Mucosa of descending colon (tissue), 3 donors: ENCODE measurements around the gene FBXO17. TPM values are rescaled to one million over a fixed set of nuclear protein-coding genes. Genes with fewer than 3 reads are reported as not detected.

Experiments
- ATAC-seq: fragments of 200-7000 bp; cut with Tn5 transposase; one replicate; pipeline ENCODE4 v1.9.1; 2020; ENCODE audit warnings: mild to moderate bottlenecking, moderate library complexity
- DNase-seq, 3 donors: peaks; one replicate each; pipeline ENCODE4 v3.0.0-alpha.2; 2020
- H3K36me3 ChIP-seq: fragments of 200-600 bp; one replicate; pipeline ENCODE4 v1.8.0; 2021; ENCODE audit warnings: low read depth, mild to moderate bottlenecking
- H3K4me1 ChIP-seq: fragments of 200-600 bp; one replicate; pipeline ENCODE4 v1.8.0; 2021; ENCODE audit warnings: low read depth, mild to moderate bottlenecking
- H3K4me3 ChIP-seq: fragments of 200-600 bp; one replicate; pipeline ENCODE4 v1.8.0; 2021; ENCODE audit warnings: mild to moderate bottlenecking
- H3K9me3 ChIP-seq: fragments of 200-600 bp; one replicate; pipeline ENCODE4 v1.8.0; 2021; ENCODE audit warnings: mild to moderate bottlenecking
- intact Hi-C, 2 donors: fragments of 100-400 bp; cut with DNase I in 1 of 2; cut with micrococcal nuclease in 1 of 2; formaldehyde crosslinking; loops; one replicate each; pipeline versions ENCODE4 v1.11.0 to v1.11.1; 2022; cut with DNase I, micrococcal nuclease
- total RNA-seq, 3 donors: library from RNA; stranded (reverse); fragmentation: NEBNext Ultra II Directional in 2 of 3; extraction: Animal tissue kit (Norgen Biotek cat#: 25700) in 2 of 3; gene quantifications; one replicate each; pipeline versions ENCODE4 v1.2.1 to v1.2.4, GENCODE V29; 2021 to 2023
- TF ChIP-seq, protein P1 (sequence below): fragments of 200-600 bp; IDR thresholded peaks from one replicate; pipeline ENCODE4 v1.8.0; 2022; ENCODE audit warnings: antibody characterized with exemption, mild to moderate bottlenecking
- donor health status: DM: no; HTN: no; CAD: no; lungs with moderate emphysema.
- donor health status: DM: no; HTN: no; CAD: no.
- donor health status: DM: no; HTN: yes; CAD: no.

FBXO17 gene
- total RNA-seq, 3 donors from 2014 or later = 1.8 to 18.9 (median 1.9) TPM

DNA sequence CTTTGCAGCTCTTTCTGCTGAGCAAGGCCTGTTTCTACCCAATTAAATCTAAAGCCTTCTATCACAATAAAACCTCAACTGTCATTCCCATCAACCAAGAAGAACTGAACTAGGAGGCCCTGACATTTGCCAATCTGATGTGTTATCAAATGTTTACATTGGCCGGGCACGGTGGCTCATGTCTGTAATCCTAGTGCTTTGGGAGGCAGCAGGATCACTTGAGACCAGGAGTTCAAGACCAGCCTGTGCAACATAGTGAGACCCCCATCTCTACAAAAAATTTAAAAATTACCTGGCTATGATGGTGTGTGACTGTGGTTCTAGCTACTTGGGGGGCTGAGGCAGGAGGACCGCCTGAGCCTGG is 2.8 kb upstream of the FBXO17 start:
- Histone ChIP-seq H3K36me3 (no peaks in the 10 kb centered on the region), H3K4me1 (no peaks in the 10 kb centered on the region), H3K4me3 (no peak overlapping the region), H3K9me3 (no peaks in the 10 kb centered on the region)
- ATAC-seq (no peak), DNase-seq (no peak)
- intact Hi-C loops = no loop called here
- TF ChIP-seq, protein P1, sequence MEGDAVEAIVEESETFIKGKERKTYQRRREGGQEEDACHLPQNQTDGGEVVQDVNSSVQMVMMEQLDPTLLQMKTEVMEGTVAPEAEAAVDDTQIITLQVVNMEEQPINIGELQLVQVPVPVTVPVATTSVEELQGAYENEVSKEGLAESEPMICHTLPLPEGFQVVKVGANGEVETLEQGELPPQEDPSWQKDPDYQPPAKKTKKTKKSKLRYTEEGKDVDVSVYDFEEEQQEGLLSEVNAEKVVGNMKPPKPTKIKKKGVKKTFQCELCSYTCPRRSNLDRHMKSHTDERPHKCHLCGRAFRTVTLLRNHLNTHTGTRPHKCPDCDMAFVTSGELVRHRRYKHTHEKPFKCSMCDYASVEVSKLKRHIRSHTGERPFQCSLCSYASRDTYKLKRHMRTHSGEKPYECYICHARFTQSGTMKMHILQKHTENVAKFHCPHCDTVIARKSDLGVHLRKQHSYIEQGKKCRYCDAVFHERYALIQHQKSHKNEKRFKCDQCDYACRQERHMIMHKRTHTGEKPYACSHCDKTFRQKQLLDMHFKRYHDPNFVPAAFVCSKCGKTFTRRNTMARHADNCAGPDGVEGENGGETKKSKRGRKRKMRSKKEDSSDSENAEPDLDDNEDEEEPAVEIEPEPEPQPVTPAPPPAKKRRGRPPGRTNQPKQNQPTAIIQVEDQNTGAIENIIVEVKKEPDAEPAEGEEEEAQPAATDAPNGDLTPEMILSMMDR = no peak

DNA sequence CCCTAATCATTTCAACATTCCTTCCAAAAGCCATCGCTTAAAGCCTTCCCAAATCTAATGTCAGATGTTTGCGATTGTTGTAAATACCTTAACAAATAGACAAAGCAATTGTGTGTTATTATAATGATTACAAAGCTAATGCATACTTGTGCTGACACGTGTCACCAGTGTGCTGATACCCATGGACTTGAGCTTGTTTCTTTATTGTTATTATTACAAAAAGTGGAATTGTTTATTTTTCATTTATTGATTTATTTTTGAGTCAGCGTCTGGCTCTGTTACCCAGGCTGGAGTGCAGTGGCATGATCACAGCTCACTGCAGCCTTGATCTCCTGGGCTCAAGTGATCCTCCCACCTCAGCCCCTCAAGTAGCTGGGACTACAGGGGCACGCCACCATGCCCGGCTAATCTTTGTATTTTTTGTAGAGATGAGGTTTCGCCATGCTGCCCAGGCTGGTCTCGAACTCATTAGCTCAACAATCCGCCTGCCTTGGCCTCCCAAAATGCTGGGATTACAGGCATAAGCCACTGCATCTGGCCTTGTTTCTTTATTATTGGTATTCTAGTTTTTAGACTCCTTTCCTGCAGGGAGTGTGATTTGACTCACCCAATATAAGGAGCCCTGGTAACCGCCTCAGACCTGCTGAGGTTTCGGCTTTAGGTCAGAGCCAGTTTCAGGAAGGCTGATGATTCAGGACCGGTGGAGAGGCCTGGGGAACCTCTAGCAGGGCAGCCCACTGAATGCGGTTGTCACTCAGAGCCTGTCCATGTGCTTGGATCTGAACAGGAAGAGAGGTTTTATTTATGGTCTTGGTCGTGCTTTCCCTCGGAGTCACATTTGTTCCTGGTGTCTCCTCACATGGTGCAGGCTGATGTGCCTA is 2.1 kb upstream of the FBXO17 start:
- no peak overlapping the region for H3K4me3 ChIP-seq
- no peaks in the 10 kb centered on the region for H3K4me1 ChIP-seq
- intact Hi-C loops = no loop called here
- DNase-seq = no peak
- H3K36me3 ChIP-seq = no peaks in the 10 kb centered on the region
- no peak for ATAC-seq
- no peaks in the 10 kb centered on the region for H3K9me3 ChIP-seq
- TF ChIP-seq, protein P1 = no peak

DNA sequence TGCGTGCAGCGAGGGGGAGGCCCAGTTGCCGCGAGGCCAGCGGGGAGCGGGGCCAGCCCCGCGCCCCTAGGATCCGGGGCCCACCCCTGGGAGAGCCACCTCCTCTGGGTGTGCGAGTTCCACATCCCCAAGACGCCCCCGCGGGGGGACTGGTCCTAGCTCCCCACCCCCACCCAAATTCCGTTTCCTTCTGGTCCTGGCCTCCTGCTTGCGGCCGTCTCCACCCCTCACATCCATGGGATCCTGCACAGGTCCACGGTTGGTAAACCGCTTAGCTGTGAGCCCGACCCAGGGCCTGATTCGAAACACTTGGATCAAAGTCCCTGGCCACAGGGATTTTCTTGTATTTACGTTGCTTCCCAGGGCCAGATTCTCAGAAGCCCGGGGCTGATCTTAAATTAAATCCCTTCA is 324 bp upstream of the FBXO17 start:
- TF ChIP-seq, protein P1 = no peak
- no peaks in the 10 kb centered on the region for H3K9me3 ChIP-seq

DNA sequence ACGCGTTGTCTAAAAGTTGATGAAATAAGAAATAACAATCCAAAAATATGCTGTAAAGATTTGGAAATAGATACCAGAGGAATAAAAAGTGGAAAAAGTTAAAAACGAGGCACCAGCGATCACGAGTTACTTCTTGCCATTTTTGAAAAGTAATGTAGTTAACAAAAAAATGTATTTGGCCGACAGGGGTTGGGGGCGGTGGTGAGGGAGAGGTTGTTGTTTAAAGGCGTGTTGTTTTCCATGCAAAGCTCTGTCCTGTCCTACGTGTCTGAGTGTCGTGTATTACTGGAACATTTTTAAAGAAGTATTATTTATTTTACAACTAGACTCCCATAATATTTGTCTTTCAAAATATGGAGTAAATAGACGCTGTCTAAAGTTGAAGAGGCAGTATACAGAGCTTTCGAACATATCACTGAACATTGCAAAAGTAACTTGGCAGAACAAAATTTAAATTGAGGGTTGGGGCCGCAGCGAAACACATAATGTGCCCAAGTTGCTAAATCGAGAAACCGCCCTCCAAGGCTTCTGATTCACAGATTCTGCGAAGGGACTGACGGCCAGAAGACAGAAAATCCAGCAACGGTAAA is 823 bp downstream of the FBXO17 start:
- Histone ChIP-seq H3K36me3 (no peaks in the 10 kb centered on the region), H3K4me1 (no peaks in the 10 kb centered on the region), H3K9me3 (no peaks in the 10 kb centered on the region), H3K4me3 (no peak overlapping the region)
- TF ChIP-seq, protein P1 = no peak
- DNase-seq = no peak
- intact Hi-C loops = no loop called here
- no peak for ATAC-seq

More for the DNA sequence above, 324 bp upstream of the FBXO17 start:
- Histone ChIP-seq H3K4me1 (no peaks in the 10 kb centered on the region), H3K36me3 (no peaks in the 10 kb centered on the region), H3K4me3 (no peak overlapping the region)
- no peak for ATAC-seq
- intact Hi-C loops = no loop called here
- DNase-seq = no peak

DNA sequence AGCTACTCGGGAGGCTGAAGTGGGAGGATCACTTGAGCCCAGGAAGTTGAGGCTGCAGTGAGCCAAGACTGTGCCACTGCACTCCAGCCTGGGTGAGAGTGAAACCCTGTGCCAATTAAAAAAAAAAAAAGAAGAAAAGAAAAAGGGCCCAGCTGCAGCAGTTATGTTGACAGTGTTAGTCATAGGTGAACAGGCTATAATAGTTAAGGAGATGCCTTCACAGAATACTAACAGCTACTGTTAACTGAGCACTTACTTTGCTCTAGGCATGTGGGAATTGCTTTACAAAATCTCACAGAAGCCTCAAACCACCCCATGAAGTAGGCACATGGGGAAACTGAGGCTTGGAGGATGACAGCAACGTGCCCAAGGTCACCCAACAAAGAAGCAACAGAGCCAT is 3.9 kb downstream of the FBXO17 start:
- H3K4me1 ChIP-seq = no peaks in the 10 kb centered on the region
- H3K9me3 ChIP-seq = no peaks in the 10 kb centered on the region
- DNase-seq = no peak
- H3K4me3 ChIP-seq = no peak overlapping the region
- ATAC-seq = no peak
- no peaks in the 10 kb centered on the region for H3K36me3 ChIP-seq
- intact Hi-C loops = no loop called here
- TF ChIP-seq, protein P1 = no peak
